HG03457 (cell line): Measurements from ENCODE around the gene ST8SIA4.

Experiments
- ATAC-seq: cut with Tn5 transposase; IDR thresholded peaks from one replicate; pipeline ENCODE4 v1.9.1; 2021; ENCODE audit warnings: moderate number of reproducible peaks; ENCODE audit not compliant: unreplicated experiment

The ST8SIA4 gene

GRCh38 chr5:100832252-100833230 is 70.5 kb downstream of the ST8SIA4 start:
- no peak for ATAC-seq

GRCh38 chr5:100828898-100829356 is 74.2 kb downstream of the ST8SIA4 start:
- no peak for ATAC-seq

- peak; percentile 71 for ATAC-seq
Observed at GRCh38 chr5:100828071-100828897, 74.8 kb downstream of the ST8SIA4 start.

GRCh38 chr5:100827481-100827889 is 75.6 kb downstream of the ST8SIA4 start:
- peak; percentile 13 for ATAC-seq

- ATAC-seq, result peak; percentile 31
Observed at GRCh38 chr5:100826133-100826532, 76.9 kb downstream of the ST8SIA4 start.

- ATAC-seq, result no peak
Observed at GRCh38 chr5:100824635-100825034, 78.4 kb downstream of the ST8SIA4 start.

- ATAC-seq, result no peak
Observed at GRCh38 chr5:100823812-100824211, 79.3 kb downstream of the ST8SIA4 start.

- ATAC-seq, result no peak
Observed at GRCh38 chr5:100821751-100822150, 81.3 kb downstream of the ST8SIA4 start.

GRCh38 chr5:100818340-100818739 is 84.7 kb downstream of the ST8SIA4 start:
- ATAC-seq, result no peak

- no peak for ATAC-seq
Observed at GRCh38 chr5:100803397-100803796, 99.7 kb downstream of the ST8SIA4 start.

GRCh38 chr5:100802208-100802607 is 100.9 kb downstream of the ST8SIA4 start:
- no peak for ATAC-seq

GRCh38 chr5:100800562-100800961 is 102.5 kb downstream of the ST8SIA4 start:
- no peak for ATAC-seq

GRCh38 chr5:100799166-100799565 is 103.9 kb downstream of the ST8SIA4 start:
- no peak for ATAC-seq

GRCh38 chr5:100797861-100798260 is 105.2 kb downstream of the ST8SIA4 start:
- no peak for ATAC-seq

GRCh38 chr5:100796851-100797250 is 106.2 kb downstream of the ST8SIA4 start:
- ATAC-seq, result no peak

- ATAC-seq, result no peak
Observed at GRCh38 chr5:100794844-100795243, 108.2 kb downstream of the ST8SIA4 start.

- ATAC-seq, result no peak
Observed at GRCh38 chr5:100794218-100794617, 108.9 kb downstream of the ST8SIA4 start.

- ATAC-seq, result no peak
Observed at GRCh38 chr5:100792781-100793180, 110.3 kb downstream of the ST8SIA4 start.

- ATAC-seq, result no peak
Observed at GRCh38 chr5:100791391-100791790, 111.7 kb downstream of the ST8SIA4 start.

- ATAC-seq, result no peak
Observed at GRCh38 chr5:100790951-100791350, 112.1 kb downstream of the ST8SIA4 start.

GRCh38 chr5:100790170-100790665 is 112.9 kb downstream of the ST8SIA4 start:
- peak; percentile 90 for ATAC-seq
